ENCODE results near the gene PRRC2A.

The PRRC2A gene

GRCh38 chr6:31666337-31666965 is 45.9 kb downstream of the PRRC2A start:
- no peak for DNase-seq

- no peak for DNase-seq
These were observed 49.2 kb downstream of the PRRC2A start, which contains the start of gene LY6G5B for GRCh38 chr6:31669676-31670075. LY6G5B (plus strand) TSS chr6:31669976; CDS start chr6:31670951, 975 bp downstream.

GRCh38 chr6:31676322-31676903 is 55.9 kb downstream of the PRRC2A start:
- no peak for DNase-seq

- no peak for DNase-seq
These were observed 56.4 kb downstream of the PRRC2A start for GRCh38 chr6:31676904-31677303.

- no peak for DNase-seq
These were observed 57.4 kb downstream of the PRRC2A start for GRCh38 chr6:31677955-31678354.

GRCh38 chr6:31680226-31681134 is 60.0 kb downstream of the PRRC2A start, which contains the start of gene LY6G5C:
LY6G5C (minus strand) TSS chr6:31681067; CDS start chr6:31680373, 694 bp downstream.
- DNase-seq = peak; percentile 22 to 79 (median 49)

- DNase-seq = peak in 3 of 5 donors; percentile 26 to 40 (median 32)
These were observed 60.7 kb downstream of the PRRC2A start for GRCh38 chr6:31681135-31681671.

- no peak for DNase-seq
These were observed 63.1 kb downstream of the PRRC2A start for GRCh38 chr6:31683591-31683990.

- DNase-seq = no peak
These were observed 66.0 kb downstream of the PRRC2A start for GRCh38 chr6:31686483-31686882.

GRCh38 chr6:31687321-31687720 is 66.8 kb downstream of the PRRC2A start:
- DNase-seq = no peak
